DND-41 (cell line): ENCODE measurements around the gene SYCP2L.

Source experiments
- CTCF ChIP-seq: IDR thresholded peaks from 2 replicates; pipeline ENCODE4 v1.5.1; 2012; ENCODE audit warnings: borderline replicate concordance, low read length, moderate library complexity, mild to moderate bottlenecking; ENCODE audit not compliant: poor library complexity, severe bottlenecking; ENCODE audit errors: extremely low read depth
- EZH2 ChIP-seq: IDR thresholded peaks from 3 replicates; pipeline ENCODE4 v1.6.1; 2012; ENCODE audit warnings: borderline replicate concordance, low read depth, mild to moderate bottlenecking, moderate library complexity, low read length, inconsistent platforms; ENCODE audit not compliant: severe bottlenecking

- TF ChIP-seq CTCF: no peak
- TF ChIP-seq EZH2: no peak
Observed at GRCh38 chr6:10877871-10878270, 9.0 kb upstream of the SYCP2L start.
